ENCODE results near the gene NCS1. TPM values are rescaled to one million over a fixed set of nuclear protein-coding genes. Genes with fewer than 3 reads are reported as not detected.

The NCS1 gene
- polyA plus RNA-seq, 3 donors, result not detected

GRCh38 chr9:130142056-130142455, 30.1 kb upstream of the NCS1 start:
- peaks cover 47% of the 10 kb centered on the region for H3K4me1 Mint-ChIP-seq
- H3K4me3 ChIP-seq (replicated peaks in 1 of 3; ENCODE audit: low read depth in 2 of 3, low read length in 3 of 3), result no peak overlapping the region
- no peaks in the 10 kb centered on the region for H3K9me3 ChIP-seq (replicated peaks in 1 of 2; ENCODE audit: control insufficient read depth in 1 of 2, insufficient read depth in 1 of 2, low read length in 2 of 2)
- no peak overlapping the region for H3K4me2 ChIP-seq (replicated peaks; ENCODE audit: extremely low read depth, low read length, poor library complexity, severe bottlenecking)
- no peaks in the 10 kb centered on the region for H4K20me1 ChIP-seq (ENCODE audit: insufficient read depth, low read length)
- peaks cover 29 to 48% (median 38%) of the 10 kb centered on the region in 3 donors for H3K27me3 Mint-ChIP-seq (ENCODE audit: low read depth in 3 of 3)
- H2AFZ ChIP-seq (ENCODE audit: insufficient read depth, low read depth, low read length, poor library complexity, severe bottlenecking), result no peak overlapping the region
- intact Hi-C loops (cut with micrococcal nuclease), result no loop called here
- peaks cover 0 to 2% of the 10 kb centered on the region in 2 donors for H3K36me3 ChIP-seq (replicated peaks in 1 of 2; ENCODE audit: control insufficient read depth in 1 of 2, insufficient read depth in 2 of 2, low read length in 2 of 2)
- H3K36me3 Mint-ChIP-seq, result peaks cover 6 to 9% of the 10 kb centered on the region in 2 donors
- H3K27me3 ChIP-seq (ENCODE audit: control insufficient read depth in 2 of 2, insufficient read depth in 2 of 2, low read length in 2 of 2), result peaks cover 0 to 19% of the 10 kb centered on the region in 2 donors
- H3K9me3 Mint-ChIP-seq, result peaks cover 0 to 4% (median 0%) of the 10 kb centered on the region in 7 donors
- no peak overlapping the region for H3K27ac Mint-ChIP-seq
- H3K9ac ChIP-seq (ENCODE audit: insufficient read depth, low read length, poor library complexity, severe bottlenecking), result no peak overlapping the region
- TF ChIP-seq CTCF (IDR thresholded peaks at IDR 0.05), result no peak
- no peak for DNase-seq
- WGBS (ENCODE audit: insufficient coverage), result 85% methylated on average over 11 of the region's 12 CpGs
- H3K27ac ChIP-seq (ENCODE audit: low read depth in 1 of 2, low read length in 2 of 2), result no peak overlapping the region
- H3K4me3 Mint-ChIP-seq, result no peak overlapping the region
- peaks cover 22 to 28% of the 10 kb centered on the region in 2 donors for H3K4me1 ChIP-seq (ENCODE audit: control insufficient read depth in 1 of 2, insufficient read depth in 2 of 2, low read length in 2 of 2)
- H3K79me2 ChIP-seq (ENCODE audit: insufficient read depth, low read length), result no peaks in the 10 kb centered on the region

DNA sequence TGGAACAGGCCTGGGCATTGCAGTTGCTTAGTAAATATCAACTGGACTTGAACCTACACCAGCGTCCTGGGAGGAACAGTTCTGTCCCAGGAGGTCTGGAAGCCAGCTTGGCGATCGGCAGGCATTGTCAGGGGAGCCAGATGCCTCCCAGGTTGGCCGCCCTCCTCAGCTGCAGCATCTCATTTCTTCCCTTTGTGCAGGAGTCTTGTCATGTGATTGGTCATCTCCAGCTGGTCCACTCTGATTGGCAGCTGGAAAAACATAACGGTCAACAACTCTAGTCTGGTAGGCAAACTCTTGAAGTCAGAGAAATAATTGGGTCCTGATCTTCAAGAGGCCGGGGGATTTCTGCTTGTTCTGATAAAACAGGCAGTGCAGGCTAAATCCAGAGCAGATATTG, 29.6 kb upstream of the NCS1 start:
- peaks cover 41% of the 10 kb centered on the region for H3K4me1 Mint-ChIP-seq
- no peak overlapping the region for H3K4me3 ChIP-seq (replicated peaks in 1 of 3; ENCODE audit: low read depth in 2 of 3, low read length in 3 of 3)
- peaks cover 16 to 22% of the 10 kb centered on the region in 2 donors for H3K4me1 ChIP-seq (ENCODE audit: control insufficient read depth in 1 of 2, insufficient read depth in 2 of 2, low read length in 2 of 2)
- H3K36me3 Mint-ChIP-seq, result peaks cover under 1 to 4% of the 10 kb centered on the region in 2 donors
- intact Hi-C loops (cut with micrococcal nuclease), result no loop called here
- H3K4me3 Mint-ChIP-seq, result no peak overlapping the region
- H3K9me3 Mint-ChIP-seq, result peaks cover 0 to 4% (median 0%) of the 10 kb centered on the region in 7 donors
- H2AFZ ChIP-seq (ENCODE audit: insufficient read depth, low read depth, low read length, poor library complexity, severe bottlenecking), result no peak overlapping the region
- H3K27me3 Mint-ChIP-seq (ENCODE audit: low read depth in 3 of 3), result peaks cover 29 to 49% (median 40%) of the 10 kb centered on the region in 3 donors
- no peak overlapping the region for H3K27ac Mint-ChIP-seq
- DNase-seq, result no peak
- H3K4me2 ChIP-seq (replicated peaks; ENCODE audit: extremely low read depth, low read length, poor library complexity, severe bottlenecking), result no peak overlapping the region
- no peak overlapping the region for H3K27ac ChIP-seq (ENCODE audit: low read depth in 1 of 2, low read length in 2 of 2)
- no peak overlapping the region for H3K9ac ChIP-seq (ENCODE audit: insufficient read depth, low read length, poor library complexity, severe bottlenecking)
- no peaks in the 10 kb centered on the region for H3K9me3 ChIP-seq (replicated peaks in 1 of 2; ENCODE audit: control insufficient read depth in 1 of 2, insufficient read depth in 1 of 2, low read length in 2 of 2)
- peaks cover 0 to 19% of the 10 kb centered on the region in 2 donors for H3K27me3 ChIP-seq (ENCODE audit: control insufficient read depth in 2 of 2, insufficient read depth in 2 of 2, low read length in 2 of 2)
- no peak for TF ChIP-seq CTCF (IDR thresholded peaks at IDR 0.05)
- WGBS (ENCODE audit: insufficient coverage), result 96% methylated on average over 5 of the region's 6 CpGs
- no peaks in the 10 kb centered on the region for H3K36me3 ChIP-seq (replicated peaks in 1 of 2; ENCODE audit: control insufficient read depth in 1 of 2, insufficient read depth in 2 of 2, low read length in 2 of 2)
- no peaks in the 10 kb centered on the region for H3K79me2 ChIP-seq (ENCODE audit: insufficient read depth, low read length)
- no peaks in the 10 kb centered on the region for H4K20me1 ChIP-seq (ENCODE audit: insufficient read depth, low read length)
